HepG2 (cell line): ENCODE measurements around the gene ENDOD1. TPM values are rescaled to one million over a fixed set of nuclear protein-coding genes. Genes with fewer than 3 reads are reported as not detected.

Experiments used
- ARNT ChIP-seq: fragments of 450-650 bp; IDR thresholded peaks from 2 replicates; pipeline ENCODE4 v1.6.1; 2017
- ARNTL ChIP-seq: sonication (generic); formaldehyde crosslinking; IDR thresholded peaks from 2 replicates; pipeline ENCODE4 v1.4.0; 2020; ENCODE audit warnings: mild to moderate bottlenecking, missing genetic modification reagents
- ATAD3A ChIP-seq: sonication (generic); formaldehyde crosslinking; IDR thresholded peaks from 2 replicates; pipeline ENCODE4 v1.4.0; 2020; ENCODE audit warnings: missing genetic modification reagents
- CENPX ChIP-seq: sonication (generic); formaldehyde crosslinking; IDR thresholded peaks from 2 replicates; pipeline ENCODE4 v1.9.0; 2021; ENCODE audit warnings: mild to moderate bottlenecking, missing genetic modification reagents, moderate library complexity
- CREBL2 ChIP-seq: sonication (generic); formaldehyde crosslinking; IDR thresholded peaks from 2 replicates; pipeline ENCODE4 v1.8.1; 2023; ENCODE audit warnings: missing genetic modification reagents, mild to moderate bottlenecking, borderline replicate concordance
- GFI1 ChIP-seq: sonication (generic); formaldehyde crosslinking; IDR thresholded peaks from 2 replicates; pipeline ENCODE4 v1.5.0; 2020; ENCODE audit warnings: missing genetic modification reagents, mild to moderate bottlenecking, borderline replicate concordance
- HNF4A ChIP-seq: sonication (generic); formaldehyde crosslinking; IDR thresholded peaks from 2 replicates; pipeline ENCODE4 v1.4.0; 2020; ENCODE audit warnings: missing genetic modification reagents
- NCOA2 ChIP-seq: sonication (generic); formaldehyde crosslinking; IDR thresholded peaks from 2 replicates; pipeline ENCODE4 v1.8.0; 2022; ENCODE audit warnings: inconsistent platforms
- NONO ChIP-seq, 2 experiments: fragments of 450-650 bp in 1 of 2; sonication (generic) in 1 of 2; formaldehyde crosslinking in 1 of 2; IDR thresholded peaks in 1 of 2; conservative IDR thresholded peaks in 1 of 2; 2 replicates each; pipeline versions ENCODE4 v1.6.1 to v1.8.0; 2017 to 2022; ENCODE audit warnings: mild to moderate bottlenecking in 1 of 2, missing genetic modification reagents in 1 of 2, moderate library complexity in 1 of 2
- NPAS2 ChIP-seq: sonication (generic); formaldehyde crosslinking; IDR thresholded peaks from 2 replicates; pipeline ENCODE4 v1.8.0; 2022; ENCODE audit warnings: mild to moderate bottlenecking, missing genetic modification reagents, borderline replicate concordance
- PAF1 ChIP-seq: IDR thresholded peaks from 2 replicates; pipeline ENCODE4 v1.6.1; 2016; ENCODE audit warnings: missing genetic modification reagents, missing compliant biosample characterization
- PHF21A ChIP-seq: sonication (generic); formaldehyde crosslinking; IDR thresholded peaks from 2 replicates; pipeline ENCODE4 v1.5.0; 2020; ENCODE audit warnings: mild to moderate bottlenecking, missing genetic modification reagents
- PITX1 ChIP-seq: sonication (generic); formaldehyde crosslinking; IDR thresholded peaks from 2 replicates; pipeline ENCODE4 v1.5.1; 2020; ENCODE audit warnings: mild to moderate bottlenecking, missing genetic modification reagents
- POLR2AphosphoS5 ChIP-seq: IDR thresholded peaks from 2 replicates; pipeline ENCODE4 v1.6.1; 2012; ENCODE audit warnings: low read depth, low read length
- RELA ChIP-seq: sonication (generic); formaldehyde crosslinking; IDR thresholded peaks from 2 replicates; pipeline ENCODE4 v1.4.0; 2020; ENCODE audit warnings: missing genetic modification reagents
- SATB2 ChIP-seq: sonication (generic); formaldehyde crosslinking; IDR thresholded peaks from 2 replicates; pipeline ENCODE4 v1.5.0; 2020; ENCODE audit warnings: missing genetic modification reagents
- SIN3A ChIP-seq: IDR thresholded peaks from 2 replicates; pipeline ENCODE4 v1.6.1; 2011; ENCODE audit warnings: low read depth, mild to moderate bottlenecking, control low read depth, low read length, borderline replicate concordance
- SNRNP70 ChIP-seq: fragments of 200-400 bp; formaldehyde crosslinking; IDR thresholded peaks from 2 replicates; pipeline ENCODE4 v1.6.1; 2017; ENCODE audit warnings: mild to moderate bottlenecking, low read depth, low read length, moderate library complexity
- SSRP1 ChIP-seq: IDR thresholded peaks from 2 replicates; pipeline ENCODE4 v1.6.1; 2016; ENCODE audit warnings: control low read depth
- TEAD2 ChIP-seq: sonication (generic); formaldehyde crosslinking; IDR thresholded peaks from 2 replicates; pipeline ENCODE4 v1.9.0; 2021; ENCODE audit warnings: missing genetic modification reagents
- TGIF2 ChIP-seq: IDR thresholded peaks from 2 replicates; pipeline ENCODE4 v1.6.1; 2016; ENCODE audit warnings: control low read depth, missing compliant biosample characterization
- TRAFD1 ChIP-seq: sonication (generic); formaldehyde crosslinking; IDR thresholded peaks from 2 replicates; pipeline ENCODE4 v1.5.1; 2020; ENCODE audit warnings: missing genetic modification reagents, mild to moderate bottlenecking, borderline replicate concordance
- TRIM22 ChIP-seq: fragments of 450-650 bp; IDR thresholded peaks from 2 replicates; pipeline ENCODE4 v1.6.1; 2017
- ZBTB42 ChIP-seq: sonication (generic); formaldehyde crosslinking; IDR thresholded peaks from 2 replicates; pipeline ENCODE4 v1.5.0; 2020; ENCODE audit warnings: mild to moderate bottlenecking, missing genetic modification reagents
- ZNF614 ChIP-seq: IDR thresholded peaks from 2 replicates; pipeline ENCODE4 v1.6.1; 2018; ENCODE audit warnings: missing biosample characterization, missing genetic modification reagents, inconsistent platforms, borderline replicate concordance
- ZNF670 ChIP-seq: sonication (generic); formaldehyde crosslinking; IDR thresholded peaks from 2 replicates; pipeline ENCODE4 v1.8.0; 2022; ENCODE audit warnings: mild to moderate bottlenecking, missing genetic modification reagents, borderline replicate concordance
- ZNF761 ChIP-seq: sonication (generic); formaldehyde crosslinking; conservative IDR thresholded peaks from 2 replicates; pipeline ENCODE4 v1.4.0; 2020; ENCODE audit warnings: mild to moderate bottlenecking, missing genetic modification reagents
- ZNF773 ChIP-seq: sonication (generic); formaldehyde crosslinking; IDR thresholded peaks from 2 replicates; pipeline ENCODE4 v1.4.0; 2020; ENCODE audit warnings: missing genetic modification reagents, borderline replicate concordance
- ZSCAN12 ChIP-seq: sonication (generic); formaldehyde crosslinking; IDR thresholded peaks from 2 replicates; pipeline ENCODE4 v1.9.0; 2021; ENCODE audit warnings: mild to moderate bottlenecking, missing genetic modification reagents
- polyA plus RNA-seq, 8 experiments: library from polyadenylated mRNA; depleted of rRNA in 3 of 8; stranded (reverse) in 7 of 8; unstranded in 1 of 8; fragments of >200 nt; fragmentation: Illumina TruSeq in 4 of 8; extraction: Trizol in 4 of 8; gene quantifications; 2 replicates each; pipeline versions ENCODE4 v1.2.1 to v1.2.3, GENCODE V29; 2011 to 2016; ENCODE audit warnings: low read depth in 4 of 8, missing spikeins in 1 of 8, mixed read lengths in 1 of 8; ENCODE audit not compliant: insufficient read depth in 1 of 8
- total RNA-seq, 5 experiments: library from RNA; depleted of rRNA; stranded (reverse); fragments of >200 nt; fragmentation: Illumina TruSeq; extraction: Trizol; gene quantifications; 2 replicates each; pipeline ENCODE4 v1.2.3, GENCODE V29; 2016; ENCODE audit warnings: low read depth in 1 of 5

The ENDOD1 gene
- total and polyA plus RNA-seq, 2 of the 13 experiments (the other 11 are each of a cell fraction or from before 2014, with no cell fraction given), result 2.0 to 6.8 TPM

GRCh38 chr11:95089620-95090542 is at the start of gene ENDOD1 (continued):
- TF ChIP-seq CREBL2 (no peak), ZNF761 (CRISPR knock-in tag) (no peak), SATB2 (no peak), TRAFD1 (no peak), ARNTL (CRISPR knock-in tag) (no peak), HNF4A (no peak), SSRP1 (CRISPR knock-in tag) (no peak), PHF21A (CRISPR knock-in tag) (no peak; the same call in 1 of the 2 replicates), ARNT (no peak), TGIF2 (CRISPR knock-in tag) (no peak), ATAD3A (CRISPR knock-in tag) (no peak), POLR2AphosphoS5 (no peak; the same call in 1 of the 2 replicates), PITX1 (CRISPR knock-in tag) (no peak), RELA (CRISPR knock-in tag) (no peak), TEAD2 (CRISPR knock-in tag) (no peak), ZBTB42 (CRISPR knock-in tag) (no peak), CENPX (no peak), ZSCAN12 (CRISPR knock-in tag) (no peak), ZNF614 (CRISPR knock-in tag) (no peak), NONO (IDR thresholded peaks at IDR 0.05) (no peak), NONO (CRISPR knock-in tag; conservative IDR thresholded peaks at IDR 0.05) (0 out of 2 replicates have a peak, but pooled peaks have one; percentile 13), SIN3A (0 out of 2 replicates have a peak, but pooled peaks have one; percentile 7), SNRNP70 (no peak), NPAS2 (CRISPR knock-in tag) (no peak), PAF1 (CRISPR knock-in tag) (no peak), ZNF670 (CRISPR knock-in tag) (no peak), NCOA2 (no peak), TRIM22 (no peak), ZNF773 (CRISPR knock-in tag) (0 out of 2 replicates have a peak, but pooled peaks have one; percentile 22), GFI1 (no peak)
